Skin of body (tissue), 2 donors: ENCODE results near the gene TEKT3. TPM values are rescaled to one million over a fixed set of nuclear protein-coding genes. Genes with fewer than 3 reads are reported as not detected.

Source experiments
- DNase-seq: peaks from one replicate; lab custom pipeline; 2025; lab: John Stamatoyannopoulos, UW
- total RNA-seq: library from RNA; depleted of rRNA; stranded (reverse); fragments of >200 nt; gene quantifications from one replicate; pipeline ENCODE4 v1.2.3, GENCODE V29; 2014

The TEKT3 gene
- total RNA-seq, 1 donor from 2014 or later, result 1.4 TPM

DNA sequence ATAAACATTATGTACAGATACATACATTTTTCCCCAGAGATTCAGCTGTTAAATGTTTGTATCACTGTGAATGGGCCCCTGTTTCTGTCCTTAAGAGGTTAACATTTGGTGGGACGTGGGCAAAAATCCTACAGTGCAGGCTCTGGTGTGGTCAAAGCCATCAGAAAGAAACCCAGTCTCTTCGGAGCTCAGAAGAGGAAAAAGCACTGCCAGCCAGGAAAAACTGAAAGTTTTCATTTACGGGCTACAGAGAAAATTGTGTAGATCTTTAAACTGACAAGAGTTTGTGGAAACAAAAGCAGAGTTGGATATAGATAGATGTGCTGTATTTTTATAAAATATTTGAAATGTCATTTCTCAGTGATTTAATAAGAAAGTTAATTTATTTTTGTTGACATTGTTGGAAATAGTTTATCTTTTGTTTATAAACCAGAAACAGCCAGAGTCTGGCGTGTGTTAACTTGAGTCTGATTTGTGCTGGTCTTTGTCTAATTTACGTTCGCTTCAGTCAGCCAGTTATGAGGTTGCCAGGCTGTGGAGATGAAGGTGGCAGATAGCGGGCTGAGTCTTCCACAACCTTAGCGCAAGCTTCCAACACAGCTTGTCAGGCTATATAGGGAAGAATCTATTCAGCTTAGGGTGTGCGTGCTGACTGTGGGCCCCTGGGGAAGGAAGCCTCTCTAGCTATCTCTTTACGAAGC is 9.5 kb upstream of the TEKT3 start:
- DNase-seq, result no peak

DNA sequence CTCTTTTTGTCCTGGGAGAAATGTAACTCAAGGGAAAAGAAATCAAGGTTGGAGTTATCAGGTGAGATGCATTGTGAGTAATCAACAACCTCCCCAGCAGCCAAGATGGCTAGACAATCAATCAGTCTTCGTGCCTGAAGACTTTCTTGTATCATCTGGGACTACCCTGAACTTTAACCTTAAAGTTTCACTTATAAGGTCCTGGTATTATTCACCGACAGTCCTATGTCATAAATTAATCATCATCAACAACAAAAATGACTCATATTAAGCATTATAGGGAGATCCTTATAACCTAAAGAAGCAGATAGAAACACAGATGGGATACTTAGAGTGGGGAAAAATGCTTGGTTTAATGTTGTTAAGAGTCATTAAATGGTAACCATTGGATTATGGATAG is 7.7 kb upstream of the TEKT3 start:
- no peak for DNase-seq

DNA sequence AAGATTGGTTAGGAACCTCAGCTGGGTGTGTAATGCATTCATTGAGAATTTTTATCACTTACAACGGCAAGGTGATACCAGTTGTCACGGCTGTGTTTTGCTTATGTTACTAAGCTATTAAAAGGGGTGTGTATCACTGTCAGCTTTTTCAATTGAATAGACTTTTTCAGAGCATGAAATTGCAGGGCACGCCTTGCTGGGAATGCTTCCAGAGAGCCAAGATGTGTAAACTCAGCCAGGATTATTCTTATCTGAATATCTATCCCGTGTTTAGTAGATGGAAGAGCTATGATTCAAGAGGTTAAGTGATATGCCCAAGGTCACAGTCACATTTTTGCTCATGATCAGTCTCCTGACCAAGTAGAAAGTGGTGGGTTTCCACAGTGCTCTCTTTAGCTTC is 6.6 kb upstream of the TEKT3 start:
- DNase-seq, result peak; percentile 56

DNA sequence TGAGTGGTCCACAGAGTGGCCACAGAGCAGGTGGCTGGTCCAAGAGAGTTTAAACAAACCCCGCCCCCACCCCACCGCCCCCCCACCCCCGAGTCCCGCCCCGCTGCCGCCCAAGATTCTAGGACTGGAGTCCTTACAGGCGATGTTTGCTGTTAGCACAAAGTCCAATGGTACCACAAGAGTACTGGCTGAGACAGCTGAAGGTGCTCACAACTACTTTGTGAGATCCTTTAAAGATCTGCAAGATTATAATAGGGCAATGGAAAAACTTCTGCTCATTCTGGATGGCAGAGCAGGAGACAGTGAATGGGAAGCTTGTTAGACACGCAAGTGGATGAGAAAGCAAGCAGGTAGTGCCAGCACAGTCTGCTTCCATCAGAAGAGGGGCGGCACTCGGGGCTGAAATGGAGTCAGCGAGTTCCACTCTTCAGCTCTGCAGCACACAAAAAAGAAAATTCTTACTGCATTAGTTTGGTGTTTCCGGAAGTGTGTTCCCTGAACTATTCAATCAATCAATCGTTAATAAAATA is 4.7 kb upstream of the TEKT3 start:
- DNase-seq, result no peak

DNA sequence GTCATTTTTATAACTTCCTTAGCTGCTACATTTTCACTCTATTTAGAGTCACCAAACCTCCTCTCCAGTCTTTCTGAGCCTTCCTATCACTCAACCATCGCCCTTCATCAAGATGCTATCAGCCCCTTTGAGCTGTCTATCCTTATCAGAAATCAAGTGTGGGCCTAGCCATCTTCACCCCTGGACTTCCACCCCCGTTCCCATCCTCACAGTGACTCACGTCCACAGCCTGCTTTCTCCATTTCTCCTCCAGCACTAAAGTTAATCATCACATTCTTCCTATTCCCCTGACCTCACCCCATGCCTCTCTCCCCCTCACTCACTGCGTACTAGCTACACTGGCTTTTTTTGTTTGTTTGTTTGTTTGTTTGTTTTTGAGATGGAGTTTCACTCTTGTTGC is 2.4 kb upstream of the TEKT3 start:
- no peak for DNase-seq

DNA sequence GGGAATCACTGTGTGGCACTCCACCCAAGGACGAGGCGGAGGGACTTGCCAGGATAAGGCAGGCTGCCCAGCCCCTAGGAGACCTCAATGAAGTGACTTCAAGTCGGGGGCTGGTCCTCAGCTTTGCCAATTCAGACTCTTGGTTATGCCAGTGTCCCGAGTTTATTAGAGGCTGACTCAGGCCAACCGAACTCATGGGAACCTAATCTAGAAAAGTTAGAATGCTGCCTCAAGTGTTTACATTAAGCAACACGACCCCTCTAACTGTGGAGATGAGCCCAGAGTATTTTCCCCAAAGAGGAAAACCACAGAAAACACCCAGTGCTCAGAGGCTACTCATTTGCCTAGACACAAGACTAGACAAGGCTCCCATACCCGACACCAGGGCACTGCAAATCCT is 1.1 kb upstream of the TEKT3 start:
- DNase-seq, result no peak

DNA sequence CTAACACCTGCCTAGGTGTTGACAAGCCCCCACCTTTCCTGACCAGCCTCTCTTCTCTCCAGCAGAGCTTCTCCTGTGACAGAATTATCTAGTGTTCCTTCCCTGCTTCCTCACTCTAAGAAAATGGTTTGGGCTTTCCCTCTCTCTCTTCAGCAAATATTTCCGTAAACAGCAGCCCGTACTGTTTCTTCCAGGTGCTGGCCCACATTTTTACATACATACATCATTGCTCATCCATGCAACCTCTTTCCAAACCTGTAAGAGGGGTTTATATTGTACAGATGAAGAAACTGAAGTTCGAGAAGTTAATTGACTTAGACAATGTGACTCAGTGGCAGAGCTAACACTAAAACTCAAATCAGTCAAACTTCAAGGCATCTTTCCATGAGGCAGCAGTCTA is 569 bp upstream of the TEKT3 start:
- DNase-seq, result no peak

DNA sequence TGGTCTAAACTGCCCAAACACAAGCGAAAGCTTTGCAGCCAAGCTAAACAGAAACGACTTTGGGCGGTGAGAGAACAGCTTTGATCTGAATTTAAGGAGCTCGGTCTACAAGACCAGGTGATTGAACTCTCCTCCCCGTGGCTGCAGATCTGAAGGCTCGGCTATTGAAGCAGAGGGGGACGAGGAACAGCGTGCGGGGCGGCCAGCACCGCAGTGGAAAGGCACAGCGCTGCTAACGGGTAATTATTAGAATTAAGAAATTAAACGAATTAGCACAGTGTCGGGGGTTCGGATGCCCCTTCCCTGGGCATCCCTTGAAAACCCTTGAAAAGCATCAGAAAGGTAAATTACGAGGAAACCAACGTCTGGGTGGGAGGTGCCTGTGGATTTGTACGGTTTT is 431 bp downstream of the TEKT3 start:
- DNase-seq, result no peak

DNA sequence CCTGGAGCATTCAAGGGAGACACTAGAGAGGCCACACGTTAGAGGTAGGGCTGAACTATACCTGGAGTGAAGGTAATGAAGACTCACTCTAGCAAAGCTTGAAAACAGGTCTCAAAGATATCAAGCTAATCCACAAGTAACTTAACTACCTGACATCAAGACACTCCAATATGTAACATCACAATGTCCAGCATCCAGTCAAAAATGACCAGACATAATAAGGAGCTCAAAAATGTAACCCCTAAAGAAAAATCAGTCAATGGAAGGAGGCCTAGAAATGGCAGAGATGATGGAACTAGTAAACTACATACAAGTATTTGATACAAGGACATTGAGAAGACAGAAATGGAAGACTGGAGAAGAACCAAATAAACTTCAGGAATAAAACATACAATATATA is 6.0 kb downstream of the TEKT3 start:
- DNase-seq, result no peak

DNA sequence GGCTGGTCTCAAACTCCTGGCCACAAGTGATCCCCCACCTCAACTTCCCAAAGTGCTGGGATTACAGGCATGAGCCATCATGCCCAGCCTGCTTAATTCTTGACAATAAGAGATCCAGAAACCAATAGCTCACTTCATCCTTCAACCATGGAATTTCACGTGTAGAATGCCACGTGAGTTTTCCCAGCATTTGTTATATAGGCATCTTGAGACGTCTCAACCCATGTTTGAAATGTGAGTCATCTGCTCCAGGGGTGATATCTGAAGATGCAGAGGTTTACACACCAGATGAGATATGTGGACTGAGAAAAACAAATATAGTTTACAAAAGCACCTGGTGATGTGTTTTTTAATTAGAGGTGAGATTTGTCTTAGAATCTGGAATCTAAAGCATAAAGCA is 7.1 kb downstream of the TEKT3 start:
- no peak for DNase-seq

DNA sequence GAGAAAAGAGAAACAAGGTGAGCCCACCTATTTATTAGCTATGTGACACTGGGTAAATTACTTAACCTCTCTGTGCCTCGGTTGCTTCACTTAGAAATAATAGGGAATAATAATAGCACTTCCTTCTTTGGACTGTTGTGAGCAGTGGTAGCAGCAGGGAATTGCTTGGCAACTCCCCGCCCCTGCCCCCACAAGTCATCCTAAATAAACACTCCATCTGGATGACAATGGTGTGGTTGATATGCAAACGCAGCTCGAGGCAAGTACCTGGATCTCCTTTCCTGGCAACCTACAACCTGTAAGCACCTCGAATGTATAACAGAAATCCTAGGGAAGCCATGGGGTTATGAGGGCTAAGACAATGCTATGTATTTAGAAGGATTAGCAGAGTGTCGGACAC is 9.1 kb downstream of the TEKT3 start:
- no peak for DNase-seq

DNA sequence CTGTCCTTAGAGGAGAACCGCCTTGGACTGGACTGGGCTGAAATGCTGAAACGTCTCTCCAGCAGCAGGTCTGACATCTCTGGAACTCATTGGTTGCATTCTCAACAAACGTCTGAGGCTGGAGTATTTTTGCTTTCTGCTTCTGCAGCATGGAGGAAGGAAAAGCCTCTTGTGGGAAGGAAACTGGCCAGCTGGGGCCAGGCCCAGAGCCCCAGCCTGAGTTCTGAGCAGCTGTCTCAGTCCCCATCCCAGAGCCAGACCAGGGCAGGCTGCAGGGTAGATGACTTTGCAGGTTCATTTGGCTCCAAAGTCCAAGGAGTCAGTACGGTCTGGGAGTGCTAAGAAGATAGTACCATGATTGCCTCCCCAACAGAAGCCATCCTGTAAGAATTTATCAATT is 18.3 kb downstream of the TEKT3 start:
- no peak for DNase-seq

DNA sequence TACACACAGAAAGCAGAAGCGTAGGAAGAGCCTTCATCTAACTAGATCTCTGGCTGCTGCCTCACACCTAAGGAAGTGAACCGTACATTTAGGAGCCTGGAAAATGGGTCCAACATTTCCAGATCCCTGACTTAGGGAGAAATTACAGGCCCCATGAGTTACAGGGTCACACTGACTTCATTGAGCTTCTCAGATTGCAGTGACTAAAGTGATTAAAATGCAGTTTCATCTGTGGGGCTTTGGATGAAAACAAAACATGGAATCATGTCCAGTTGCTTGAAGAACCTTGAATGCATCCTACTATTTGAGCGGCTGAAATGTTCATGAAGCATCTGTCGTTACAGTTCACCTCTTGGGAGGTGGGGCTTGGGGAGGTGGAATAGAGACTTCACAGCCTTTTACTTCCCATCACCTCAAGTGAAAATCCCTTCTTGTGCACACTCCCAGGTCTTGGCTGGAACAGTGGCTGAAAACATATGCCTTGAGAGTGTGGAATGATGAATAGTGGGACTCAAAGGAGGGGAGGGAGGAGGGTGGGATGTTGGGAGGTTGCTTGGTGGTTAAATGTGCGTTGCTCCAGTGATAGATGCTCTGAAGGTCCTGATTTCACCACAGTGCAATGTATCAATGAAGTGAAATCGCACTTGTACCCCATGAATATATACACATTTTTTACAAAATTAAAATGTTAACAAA is 19.7 kb downstream of the TEKT3 start:
- no peak for DNase-seq

DNA sequence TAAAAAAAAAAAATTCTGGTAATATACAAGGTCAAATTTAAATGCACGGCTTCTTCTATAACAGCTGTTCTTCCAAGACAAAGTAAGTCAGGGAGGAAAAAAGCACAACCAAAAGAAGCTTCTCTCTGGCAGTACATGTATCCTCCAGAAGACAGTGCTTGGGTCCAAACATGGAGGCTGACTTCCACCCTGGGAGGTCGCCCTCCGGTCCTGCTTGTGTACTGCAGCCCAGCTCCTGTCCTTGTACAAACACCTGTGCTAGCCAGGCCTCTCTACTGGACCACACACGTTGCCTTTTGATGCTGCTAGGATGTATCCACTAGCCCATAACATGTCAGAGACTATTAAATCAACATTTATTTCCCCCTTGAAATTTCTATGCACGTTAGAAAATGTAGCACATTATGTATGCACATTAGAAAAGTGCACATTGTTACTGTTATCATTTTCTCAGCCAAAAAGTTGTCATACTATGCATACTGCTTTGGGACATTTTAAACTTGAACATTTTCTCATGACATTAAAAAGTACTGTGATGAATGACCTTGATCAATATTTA is 21.9 kb downstream of the TEKT3 start:
- no peak for DNase-seq

DNA sequence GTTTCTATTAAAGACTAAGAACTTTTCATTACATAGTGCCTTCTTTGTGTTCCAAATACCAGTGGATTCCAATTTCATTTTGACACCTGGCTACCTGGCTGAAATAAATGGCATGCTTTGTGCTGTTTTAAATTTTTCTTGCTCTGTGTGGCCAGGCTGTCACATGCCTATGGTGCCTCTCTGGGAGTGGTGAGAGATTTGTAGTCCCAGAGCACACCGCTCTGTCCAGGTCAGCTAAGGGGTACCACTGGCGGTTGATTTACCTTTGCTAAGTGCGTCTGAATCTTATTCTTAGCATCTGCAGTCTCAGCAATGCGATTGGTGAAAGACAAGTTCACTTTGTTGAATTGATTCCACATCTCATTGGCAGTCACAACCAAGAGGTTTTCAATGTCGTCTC is 29.4 kb downstream of the TEKT3 start:
- DNase-seq, result no peak

DNA sequence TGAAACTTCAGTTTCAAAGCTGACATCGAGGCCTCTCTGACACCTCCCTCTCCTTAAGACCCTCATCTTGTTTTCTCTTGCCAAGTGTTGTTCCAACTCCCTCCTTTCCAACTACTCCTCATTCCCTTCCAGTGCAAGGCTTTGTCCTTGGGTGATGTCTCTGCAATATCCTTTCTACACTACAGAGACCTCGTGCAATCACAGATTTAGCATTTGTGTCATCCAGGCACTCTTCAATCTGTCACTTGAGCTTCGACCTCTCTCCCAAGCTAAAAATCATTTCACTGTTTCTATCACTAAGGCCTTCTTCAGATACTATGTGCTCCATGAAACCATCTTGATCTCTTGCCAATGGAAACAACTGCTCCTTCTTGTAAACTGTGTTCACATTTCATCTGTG is 31.6 kb downstream of the TEKT3 start:
- DNase-seq, result no peak

DNA sequence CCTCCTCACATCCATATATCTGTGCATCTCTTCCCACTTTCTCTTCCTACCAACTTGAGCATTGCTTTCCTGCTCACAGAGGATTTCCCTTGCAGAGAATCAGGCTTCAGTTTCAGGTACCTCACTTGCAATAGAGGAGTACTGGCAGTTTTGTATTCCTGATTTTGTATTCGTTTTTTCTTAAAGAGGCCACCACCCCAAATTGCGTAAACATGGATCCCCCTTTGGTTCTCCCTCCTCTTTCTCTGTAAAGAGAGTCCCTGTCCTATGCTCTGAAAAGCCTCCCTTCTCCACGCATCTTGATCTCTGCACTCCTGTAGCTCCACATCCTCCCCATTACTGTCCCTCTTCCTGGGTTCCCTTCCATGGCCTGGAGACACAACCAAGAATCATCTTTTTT is 32.2 kb downstream of the TEKT3 start:
- DNase-seq, result no peak

DNA sequence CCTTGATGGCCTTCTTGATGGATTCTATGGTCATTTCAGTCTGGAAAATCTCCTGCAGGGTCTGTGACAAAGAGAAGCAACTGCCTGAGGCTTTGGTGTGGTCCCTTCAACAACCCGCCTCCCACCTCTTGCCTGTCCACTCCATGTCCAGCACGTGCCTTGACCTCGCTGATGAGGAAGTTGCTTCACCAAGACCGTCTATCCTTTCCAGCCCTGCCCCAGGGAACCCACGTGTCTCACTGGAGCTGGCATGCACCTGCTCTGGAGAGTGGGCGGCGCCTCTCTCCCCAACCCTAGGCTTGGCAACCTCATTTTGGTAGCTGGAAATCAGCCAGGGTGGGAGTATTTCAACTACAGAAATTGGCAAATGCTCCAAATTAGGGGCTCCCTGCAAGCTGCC is 32.6 kb downstream of the TEKT3 start:
- no peak for DNase-seq

DNA sequence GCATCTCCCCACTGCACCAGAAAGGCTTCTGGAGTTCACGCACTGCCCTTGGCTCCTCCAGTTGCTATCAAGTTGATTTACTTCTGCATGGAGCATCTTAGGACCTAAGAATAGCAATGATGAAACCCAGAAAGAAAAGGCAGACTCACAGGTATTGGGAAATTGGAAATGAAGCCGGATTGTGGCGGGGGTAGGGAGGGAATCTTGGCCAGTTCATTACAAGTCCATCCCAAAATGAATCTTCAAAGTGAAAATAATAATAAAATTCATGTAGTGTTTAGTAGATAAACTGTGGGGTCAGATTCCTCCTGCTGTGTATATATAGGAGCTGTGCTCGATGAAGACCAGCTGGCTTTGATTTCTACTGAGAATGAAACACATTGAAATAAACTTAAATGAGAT is 33.7 kb downstream of the TEKT3 start:
- no peak for DNase-seq

DNA sequence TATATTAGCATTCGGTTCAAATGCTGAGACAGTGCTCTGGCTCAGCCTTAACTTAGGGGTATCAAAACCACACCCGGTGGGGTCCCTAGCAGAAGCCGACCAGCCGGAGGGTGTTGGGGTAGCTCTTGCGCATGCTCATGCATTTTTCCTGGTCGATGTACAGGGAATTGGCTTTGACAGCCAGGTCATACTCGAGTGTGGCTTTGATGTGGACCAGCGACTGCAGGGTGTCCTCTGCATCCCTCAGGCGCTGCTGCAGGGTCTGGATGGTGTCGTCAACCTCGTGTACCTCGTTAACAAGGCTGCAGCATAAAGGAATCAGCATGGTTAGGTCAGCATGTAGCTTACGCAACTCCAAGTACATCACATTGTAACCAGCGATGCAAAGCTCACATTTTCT is 37.5 kb downstream of the TEKT3 start:
- DNase-seq, result no peak

DNA sequence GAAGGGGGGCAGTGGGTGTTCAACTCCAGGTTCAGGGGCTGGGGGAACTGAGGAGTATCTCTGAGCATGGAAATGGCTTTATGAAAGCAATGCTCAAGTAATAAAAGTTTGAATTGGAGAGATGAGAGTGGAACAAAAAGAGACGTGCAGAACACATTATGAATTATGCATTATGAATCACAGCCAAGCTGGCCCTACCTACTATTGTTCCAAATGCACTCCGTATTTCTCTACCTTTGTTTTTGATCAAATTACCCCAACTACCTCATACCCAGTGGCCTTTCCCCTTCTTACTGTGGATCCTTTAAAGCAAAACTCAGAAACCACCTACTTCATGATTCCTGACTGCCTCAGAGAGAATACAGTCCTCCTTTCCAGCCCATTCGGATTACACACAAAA is 38.1 kb downstream of the TEKT3 start:
- no peak for DNase-seq

DNA sequence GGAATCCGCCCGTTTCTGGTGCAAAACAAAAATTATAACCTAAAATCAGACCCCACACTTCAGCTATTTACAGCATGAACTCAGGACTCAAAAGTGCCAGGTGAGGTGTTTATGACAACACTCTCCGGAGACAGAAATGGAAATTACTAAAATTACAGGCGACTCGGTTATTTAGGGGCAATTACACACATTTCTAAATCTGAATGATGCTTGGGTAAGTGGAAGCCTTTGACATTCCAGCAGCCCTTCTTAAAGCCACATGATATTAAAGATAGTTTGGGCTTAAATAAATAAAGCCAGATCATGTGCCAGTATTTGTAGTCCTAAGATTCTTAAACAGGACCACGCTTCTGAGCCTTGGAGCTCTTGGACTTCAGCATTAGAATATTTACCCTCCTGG is 39.6 kb downstream of the TEKT3 start:
- no peak for DNase-seq

DNA sequence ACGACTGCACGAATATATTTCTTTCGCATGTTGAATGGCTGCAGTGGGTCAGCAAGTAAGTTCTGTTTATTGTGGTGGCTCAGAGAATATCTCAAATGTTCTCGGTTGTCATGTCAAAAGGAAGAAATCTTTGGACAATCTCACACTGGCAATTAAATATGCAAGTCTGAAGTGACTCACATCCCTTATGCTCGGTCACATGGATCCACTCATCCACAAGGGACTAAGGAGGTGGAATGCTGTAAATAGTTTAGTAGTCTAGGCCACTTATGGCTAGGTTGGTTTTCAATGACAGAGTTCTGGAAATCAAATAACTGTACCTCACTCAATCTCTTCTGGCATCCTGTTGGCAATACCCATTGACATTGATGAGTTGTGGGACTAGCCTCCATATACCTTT is 43.2 kb downstream of the TEKT3 start:
- no peak for DNase-seq
